K562 (cell line): ENCODE measurements around the gene ITGAX. TPM values are rescaled to one million over a fixed set of nuclear protein-coding genes. Genes with fewer than 3 reads are reported as not detected.

Source experiments
- ATAC-seq: fragments of 200-7000 bp; cut with Tn5 transposase; 3 replicates; pipeline ENCODE4 v1.9.1; 2020; ENCODE audit warnings: moderate library complexity
- BruUV-seq: library from RNA; stranded (reverse); fragments of 400-500 nt; replicated peaks from 2 replicates; lab custom pipeline; 2021; lab: Mats Ljungman, UMichigan
- CTCF ChIA-PET: fragments of 300-600 bp; formaldehyde crosslinking; extraction: SDS; loops from one replicate; lab custom pipeline; 2021; ENCODE audit warnings: low intra/inter-chr PET ratio; lab: Yijun Ruan, JAX
- POLR2A ChIA-PET: fragments of 300-600, 350-650 bp; sonication (Branson Sonifier 250); formaldehyde crosslinking; extraction: SDS; loops from one replicate; lab custom pipeline; 2021; ENCODE audit warnings: antibody characterized with exemption, inconsistent platforms; lab: Yijun Ruan, JAX
- DNase-seq, 4 experiments: peaks; one replicate each; pipeline versions ENCODE4 v3.0.0 to v3.0.0-alpha.2; 2011 to 2018; ENCODE audit warnings: low spot score in 3 of 4, mixed read lengths in 3 of 4; ENCODE audit errors: extremely low read depth in 1 of 4
- FAIRE-seq: peaks from 2 replicates; lab custom pipeline; 2011; peaks lifted over from hg19 to GRCh38; lab: Jason Lieb, UNC
- H2AFZ ChIP-seq: 2 replicates; pipeline ENCODE4 v1.6.0; 2011; ENCODE audit warnings: low read depth, low read length, control low read depth, inconsistent platforms
- H3K27ac ChIP-seq: fragments of 200-600 bp; 3 replicates; pipeline ENCODE4 v1.8.0; 2011; ENCODE audit warnings: low read depth, mild to moderate bottlenecking, control low read depth, inconsistent platforms, low read length, moderate library complexity, mixed read lengths; ENCODE audit errors: extremely low read depth
- H3K27me3 ChIP-seq, 2 experiments: fragments of 300-600 bp in 1 of 2; 2 replicates in 1 of 2; 3 replicates in 1 of 2; pipeline versions ENCODE4 v1.6.0 to v1.8.0; 2011; ENCODE audit warnings: inconsistent platforms in 2 of 2, low read length in 2 of 2, mild to moderate bottlenecking in 1 of 2, mixed read lengths in 1 of 2, moderate library complexity in 1 of 2; ENCODE audit not compliant: control insufficient read depth in 2 of 2, insufficient read depth in 2 of 2
- H3K36me3 ChIP-seq: fragments of 300-600 bp; 3 replicates; pipeline ENCODE4 v1.8.0; 2011; ENCODE audit warnings: mild to moderate bottlenecking, low read length, inconsistent platforms; ENCODE audit not compliant: control insufficient read depth, insufficient read depth
- H3K4me1 ChIP-seq, 2 experiments: fragments of 200-600 bp in 1 of 2; replicated peaks in 1 of 2; 2 replicates in 1 of 2; 3 replicates in 1 of 2; pipeline versions ENCODE4 v1.5.1 to v1.8.0; 2011; ENCODE audit warnings: inconsistent platforms in 2 of 2, low read length in 2 of 2, mild to moderate bottlenecking in 1 of 2, mixed read lengths in 1 of 2, moderate library complexity in 1 of 2; ENCODE audit not compliant: control insufficient read depth in 2 of 2, insufficient read depth in 2 of 2
- H3K4me2 ChIP-seq: 2 replicates; pipeline ENCODE4 v1.6.1; 2011; ENCODE audit warnings: low read length, control low read depth, inconsistent platforms, mixed read lengths; ENCODE audit not compliant: insufficient read depth
- H3K4me3 ChIP-seq: fragments of 200-600 bp; sonication (generic), shearing (Covaris generic); 2 replicates; pipeline ENCODE4 v1.5.1; 2016; ENCODE audit warnings: control low read depth, inconsistent platforms
- H3K79me2 ChIP-seq: fragments of 200-600 bp; 3 replicates; pipeline ENCODE4 v1.8.0; 2011; ENCODE audit warnings: low read length, inconsistent platforms; ENCODE audit not compliant: control insufficient read depth, insufficient read depth
- H3K9ac ChIP-seq, 2 experiments: 2 replicates each; pipeline versions ENCODE4 v1.6.0 to v1.6.1; 2011; ENCODE audit warnings: low read depth in 2 of 2, low read length in 2 of 2, control low read depth in 1 of 2, inconsistent platforms in 1 of 2, mild to moderate bottlenecking in 1 of 2, mixed read lengths in 1 of 2; ENCODE audit not compliant: insufficient read depth in 1 of 2
- H3K9me1 ChIP-seq: one replicate; pipeline ENCODE4 v1.6.0; 2011; ENCODE audit warnings: inconsistent platforms, mild to moderate bottlenecking, low read length, moderate library complexity; ENCODE audit not compliant: control insufficient read depth, insufficient read depth
- H3K9me3 ChIP-seq: replicated peaks from 2 replicates; pipeline ENCODE4 v1.5.1; 2011; ENCODE audit warnings: low read depth, low read length, inconsistent platforms; ENCODE audit not compliant: control insufficient read depth, insufficient read depth
- H4K20me1 ChIP-seq: replicated peaks from 2 replicates; pipeline ENCODE4 v1.6.1; 2011; ENCODE audit warnings: low read length, inconsistent platforms, mixed read lengths; ENCODE audit not compliant: control insufficient read depth, insufficient read depth
- SPI1 ChIP-seq: IDR thresholded peaks from 2 replicates; pipeline ENCODE4 v1.6.1; 2011; ENCODE audit warnings: low read depth, low read length, control low read depth, borderline replicate concordance
- ZNF232 ChIP-seq: sonication (generic); formaldehyde crosslinking; IDR thresholded peaks from 2 replicates; pipeline ENCODE4 v1.8.0; 2022; ENCODE audit warnings: mild to moderate bottlenecking, missing genetic modification reagents
- ZNF274 ChIP-seq: IDR thresholded peaks from 2 replicates; pipeline ENCODE4 v1.6.1; 2011; ENCODE audit warnings: low read depth, mild to moderate bottlenecking, low read length, moderate library complexity, borderline replicate concordance
- WGBS: fragments of 100-300 bp; shearing (Covaris generic); methylation state at CpG from one replicate; pipeline ENCODE4 v1.1.6; 2016; ENCODE audit warnings: low coverage, mixed read lengths; ENCODE audit not compliant: insufficient coverage; ENCODE audit errors: missing lambda C conversion rate; 5-methylcytosine and 5-hydroxymethylcytosine counted together
- in situ Hi-C: fragments of 300-500 bp; cut with MboI; formaldehyde crosslinking; loops from 4 replicates; pipeline ENCODE4 v1.15.0; 2018; ENCODE audit warnings: inconsistent platforms, mixed read lengths
- intact Hi-C: fragments of 100-400 bp; cut with micrococcal nuclease; formaldehyde crosslinking; loops from 2 replicates; pipeline ENCODE4 v1.14.2; 2022
- polyA plus RNA-seq, 8 experiments: library from polyadenylated mRNA; depleted of rRNA in 4 of 8; stranded (reverse) in 5 of 8; unstranded in 3 of 8; fragments of >200 nt; fragmentation: Nextera tagmentation in 2 of 8; fragmentation: Illumina TruSeq in 1 of 8; extraction: Ambion mirVana in 2 of 8; extraction: Trizol in 1 of 8; gene quantifications; 2 replicates each; pipeline versions ENCODE4 v1.2.1 to v1.2.3, GENCODE V29; 2011 to 2014; ENCODE audit warnings: inconsistent platforms in 1 of 8, missing spikeins in 1 of 8
- total RNA-seq, 7 experiments: library from RNA; depleted of rRNA in 6 of 7; stranded (reverse); fragments of >200 nt in 6 of 7; fragmentation: Illumina TruSeq in 2 of 7; extraction: Trizol in 2 of 7; gene quantifications; 2 replicates each; pipeline versions ENCODE4 v1.2.1 to v1.2.3, GENCODE V29; 2011 to 2021; ENCODE audit warnings: low replicate concordance in 1 of 7
- TF ChIP-seq, protein P1 (sequence below): fragments of 250-450 bp; sonication (Bioruptor Pico); IDR thresholded peaks from 2 replicates; pipeline ENCODE4 v1.5.0; 2021; ENCODE audit warnings: mild to moderate bottlenecking, borderline replicate concordance

The ITGAX gene
- total and polyA plus RNA-seq, 9 of the 15 experiments (the other 6 are each of a cell fraction or from before 2014, with no cell fraction given): 0.03 to 0.58 (median 0.14) TPM

DNA sequence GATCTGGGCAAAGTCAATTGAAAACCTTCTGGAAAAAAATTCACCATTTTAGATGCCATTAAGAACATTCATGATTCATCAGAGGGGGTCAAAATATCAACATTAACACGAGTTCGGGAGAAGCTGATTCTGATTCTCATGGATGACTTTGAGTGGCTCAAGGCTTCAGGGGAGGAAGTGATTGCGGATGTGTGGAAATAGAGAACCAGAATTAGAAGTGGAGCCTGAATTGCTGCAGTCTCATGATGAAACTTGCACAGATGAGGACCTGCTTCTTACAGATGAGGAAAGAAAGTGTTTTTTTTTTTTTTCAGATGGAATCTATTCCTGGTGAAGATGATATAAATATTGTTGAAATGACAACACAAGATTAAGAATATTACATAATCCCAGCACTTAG is 12.9 kb downstream of the ITGAX start:
- H3K9me1 ChIP-seq: no peaks in the 10 kb centered on the region
- FAIRE-seq: no peak
- no peak overlapping the region for H2AFZ ChIP-seq
- no peak for TF ChIP-seq ZNF274
- TF ChIP-seq SPI1: peak; percentile 25; the same call in 1 of the 2 replicates
- H4K20me1 ChIP-seq: no peaks in the 10 kb centered on the region
- intact Hi-C loops (no loop called here), in situ Hi-C loops (no loop called here)
- no peak overlapping the region for H3K4me2 ChIP-seq
- no peak overlapping the region for H3K9ac ChIP-seq
- ChIA-PET CTCF (no interaction called here), POLR2A (no interaction called here)
- no TSS peak for BruUV-seq
- H3K79me2 ChIP-seq: no peaks in the 10 kb centered on the region
- peaks cover 0 to 15% of the 10 kb centered on the region in 2 experiments; a peak in 1 of 5 replicates for H3K4me1 ChIP-seq
- no peaks in the 10 kb centered on the region for H3K9me3 ChIP-seq
- no peak for ATAC-seq
- H3K27ac ChIP-seq: no peak overlapping the region
- no peaks in the 10 kb centered on the region for H3K36me3 ChIP-seq
- H3K4me3 ChIP-seq: no peak overlapping the region
- peaks cover 11 to 49% of the 10 kb centered on the region in 2 experiments; a peak in 4 of 5 replicates for H3K27me3 ChIP-seq
- no peak for DNase-seq
- WGBS: 6% methylated on average over 3 of the region's 3 CpGs

DNA sequence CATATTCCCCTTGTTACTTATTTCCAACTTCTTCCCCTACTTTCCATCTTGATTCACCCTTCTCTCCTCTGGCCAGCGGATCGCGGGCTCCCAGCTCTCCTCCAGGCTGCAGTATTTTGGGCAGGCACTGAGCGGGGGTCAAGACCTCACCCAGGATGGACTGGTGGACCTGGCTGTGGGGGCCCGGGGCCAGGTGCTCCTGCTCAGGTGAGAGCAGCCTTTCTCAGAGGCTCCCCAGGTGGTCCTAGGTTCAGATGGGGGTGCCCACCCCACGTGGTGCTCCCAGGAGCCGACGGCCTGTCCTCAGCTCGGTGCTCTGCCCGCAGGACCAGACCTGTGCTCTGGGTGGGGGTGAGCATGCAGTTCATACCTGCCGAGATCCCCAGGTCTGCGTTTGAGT is 16.0 kb downstream of the ITGAX start:
- H3K9ac ChIP-seq: no peak overlapping the region
- POLR2A ChIA-PET: interaction anchor here (0.5 to 0.6 kb wide), 2 partner anchors 162 to 250 kb away, joined by 3 to 4 read pairs; no protein-coding TSS in a partner anchor
- H3K27me3 ChIP-seq: peaks cover 16 to 36% of the 10 kb centered on the region in 2 experiments
- intact Hi-C loops: no loop called here
- no peak overlapping the region for H3K27ac ChIP-seq
- in situ Hi-C loops: no loop called here
- no peaks in the 10 kb centered on the region for H3K36me3 ChIP-seq
- no peaks in the 10 kb centered on the region for H3K79me2 ChIP-seq
- H3K9me1 ChIP-seq: no peaks in the 10 kb centered on the region
- peaks cover 0 to 15% of the 10 kb centered on the region in 2 experiments; a peak in 1 of 5 replicates for H3K4me1 ChIP-seq
- no peak overlapping the region for H2AFZ ChIP-seq
- WGBS: 39% methylated on average over 10 of the region's 12 CpGs
- H3K4me2 ChIP-seq: no peak overlapping the region
- TF ChIP-seq ZNF232 (CRISPR knock-in tag): no peak
- TF ChIP-seq, protein P1, sequence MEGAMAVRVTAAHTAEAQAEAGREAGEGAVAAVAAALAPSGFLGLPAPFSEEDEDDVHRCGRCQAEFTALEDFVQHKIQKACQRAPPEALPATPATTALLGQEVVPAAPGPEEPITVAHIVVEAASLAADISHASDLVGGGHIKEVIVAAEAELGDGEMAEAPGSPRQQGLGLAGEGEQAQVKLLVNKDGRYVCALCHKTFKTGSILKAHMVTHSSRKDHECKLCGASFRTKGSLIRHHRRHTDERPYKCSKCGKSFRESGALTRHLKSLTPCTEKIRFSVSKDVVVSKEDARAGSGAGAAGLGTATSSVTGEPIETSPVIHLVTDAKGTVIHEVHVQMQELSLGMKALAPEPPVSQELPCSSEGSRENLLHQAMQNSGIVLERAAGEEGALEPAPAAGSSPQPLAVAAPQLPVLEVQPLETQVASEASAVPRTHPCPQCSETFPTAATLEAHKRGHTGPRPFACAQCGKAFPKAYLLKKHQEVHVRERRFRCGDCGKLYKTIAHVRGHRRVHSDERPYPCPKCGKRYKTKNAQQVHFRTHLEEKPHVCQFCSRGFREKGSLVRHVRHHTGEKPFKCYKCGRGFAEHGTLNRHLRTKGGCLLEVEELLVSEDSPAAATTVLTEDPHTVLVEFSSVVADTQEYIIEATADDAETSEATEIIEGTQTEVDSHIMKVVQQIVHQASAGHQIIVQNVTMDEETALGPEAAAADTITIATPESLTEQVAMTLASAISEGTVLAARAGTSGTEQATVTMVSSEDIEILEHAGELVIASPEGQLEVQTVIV (CRISPR knock-in tag): no peak
- TF ChIP-seq, all 486 proteins: peak for 0
- FAIRE-seq (no peak), ATAC-seq (no peak; the same call in 2 of the 3 replicates), DNase-seq (no peak)
- no peaks in the 10 kb centered on the region for H4K20me1 ChIP-seq
- CTCF ChIA-PET: no interaction called here
- no TSS peak for BruUV-seq
- H3K4me3 ChIP-seq: no peak overlapping the region
- H3K9me3 ChIP-seq: no peaks in the 10 kb centered on the region
